Stimulated activated CD8-positive, alpha-beta memory T cell treated with anti-CD3 and anti-CD28 coated beads, Interleukin-15, amount 100 ng/mL, for 4 hours (primary cell): ENCODE measurements around the gene PLCB1.
"Not testable (repeated sequence)": the region's sequence is repeated elsewhere in the genome, so short reads cannot be mapped to it uniquely, and the experiment has no call there.

Experiments used
- DNase-seq, 2 donors: peaks; one replicate each; pipeline ENCODE4 v3.0.0-alpha.2; 2020; ENCODE audit warnings: low read depth in 2 of 2

The PLCB1 gene

GRCh38 chr20:8156235-8157079, 24.4 kb downstream of the PLCB1 start:
- DNase-seq = no peak

- not testable (repeated sequence) for DNase-seq
Measured at GRCh38 chr20:8159217-8159616, 27.2 kb downstream of the PLCB1 start.

GRCh38 chr20:8161264-8162071, 29.4 kb downstream of the PLCB1 start:
- no peak for DNase-seq

- DNase-seq = no peak
Measured at GRCh38 chr20:8162610-8163009, 30.5 kb downstream of the PLCB1 start.

- DNase-seq = no peak
Measured at GRCh38 chr20:8163543-8163942, 31.5 kb downstream of the PLCB1 start.

GRCh38 chr20:8166730-8167129, 34.7 kb downstream of the PLCB1 start:
- DNase-seq = no peak

- no peak for DNase-seq
Measured at GRCh38 chr20:8168785-8169288, 36.8 kb downstream of the PLCB1 start.

- DNase-seq = no peak
Measured at GRCh38 chr20:8170921-8171320, 38.9 kb downstream of the PLCB1 start.

- no peak for DNase-seq
Measured at GRCh38 chr20:8172191-8172590, 40.1 kb downstream of the PLCB1 start.

- DNase-seq = no peak
Measured at GRCh38 chr20:8175741-8176675, 43.9 kb downstream of the PLCB1 start.

- no peak for DNase-seq
Measured at GRCh38 chr20:8183526-8183925, 51.5 kb downstream of the PLCB1 start.

- DNase-seq = no peak
Measured at GRCh38 chr20:8187740-8188139, 55.7 kb downstream of the PLCB1 start.

- DNase-seq = no peak
Measured at GRCh38 chr20:8190043-8190880, 58.2 kb downstream of the PLCB1 start.

- DNase-seq = no peak
Measured at GRCh38 chr20:8194721-8195120, 62.7 kb downstream of the PLCB1 start.

GRCh38 chr20:8196096-8196495, 64.0 kb downstream of the PLCB1 start:
- no peak for DNase-seq

GRCh38 chr20:8200220-8200619, 68.2 kb downstream of the PLCB1 start:
- no peak for DNase-seq

GRCh38 chr20:8203366-8203765, 71.3 kb downstream of the PLCB1 start:
- DNase-seq = no peak

GRCh38 chr20:8205996-8206395, 73.9 kb downstream of the PLCB1 start:
- DNase-seq = no peak

- no peak for DNase-seq
Measured at GRCh38 chr20:8208226-8208625, 76.2 kb downstream of the PLCB1 start.

GRCh38 chr20:8209061-8209460, 77.0 kb downstream of the PLCB1 start:
- DNase-seq = no peak

GRCh38 chr20:8210749-8211148, 78.7 kb downstream of the PLCB1 start:
- no peak for DNase-seq
